GM12865 (cell line): Measurements from ENCODE around the gene LAMA2.

Source experiments
- DNase-seq: peaks from one replicate; pipeline ENCODE4 v3.0.0; 2010; ENCODE audit warnings: low read depth
- H3K4me3 ChIP-seq: 2 replicates; pipeline ENCODE4 v1.5.1; 2011; ENCODE audit warnings: mild to moderate bottlenecking, low read depth, low read length, control low read depth
- CTCF ChIP-seq: IDR thresholded peaks from 2 replicates; pipeline ENCODE4 v1.5.1; 2011; ENCODE audit warnings: low read length, control low read depth, low read depth, inconsistent platforms; ENCODE audit not compliant: insufficient read depth; ENCODE audit errors: missing control alignments

LAMA2 gene

GRCh38 chr6:129539032-129539431, 656.1 kb downstream of the LAMA2 start:
- DNase-seq: no peak
- TF ChIP-seq CTCF: no peak

GRCh38 chr6:129542705-129543104, 659.8 kb downstream of the LAMA2 start:
- no peak for TF ChIP-seq CTCF
- H3K4me3 ChIP-seq: no peak overlapping the region
- no peak for DNase-seq

More at GRCh38 chr6:129539032-129539431, 656.1 kb downstream of the LAMA2 start:
- no peak overlapping the region for H3K4me3 ChIP-seq

- DNase-seq: no peak
- TF ChIP-seq CTCF: no peak
- no peak overlapping the region for H3K4me3 ChIP-seq
These were observed 661.0 kb downstream of the LAMA2 start for GRCh38 chr6:129543981-129544380.

GRCh38 chr6:129544892-129545612, 662.1 kb downstream of the LAMA2 start:
- no peak for DNase-seq
- no peak overlapping the region for H3K4me3 ChIP-seq
- no peak for TF ChIP-seq CTCF

GRCh38 chr6:129546702-129547101, 663.8 kb downstream of the LAMA2 start:
- DNase-seq: no peak
- no peak for TF ChIP-seq CTCF
- no peak overlapping the region for H3K4me3 ChIP-seq

- TF ChIP-seq CTCF: no peak
- DNase-seq: no peak
- no peak overlapping the region for H3K4me3 ChIP-seq
These were observed 668.5 kb downstream of the LAMA2 start for GRCh38 chr6:129551486-129551885.

GRCh38 chr6:129552413-129552812, 669.5 kb downstream of the LAMA2 start:
- H3K4me3 ChIP-seq: no peak overlapping the region
- TF ChIP-seq CTCF: no peak
- DNase-seq: no peak
